Vagina (tissue), 2 donors: ENCODE data around the gene PRDM16. TPM values are rescaled to one million over a fixed set of nuclear protein-coding genes. Genes with fewer than 3 reads are reported as not detected.

Experiments
- DNase-seq, 2 donors: peaks; one replicate each; pipeline ENCODE4 v3.0.0-alpha.2; 2017; ENCODE audit errors: extremely low spot score in 2 of 2
- H3K27ac ChIP-seq: fragments of 200-600 bp; sonication (generic); one replicate; pipeline ENCODE4 v1.5.1; 2019
- H3K27me3 ChIP-seq: fragments of 200-600 bp; sonication (generic); one replicate; pipeline ENCODE4 v1.5.1; 2019
- H3K36me3 ChIP-seq, 2 donors: fragments of 200-600 bp; sonication (generic); one replicate each; pipeline ENCODE4 v1.5.1; 2017 to 2019
- H3K4me1 ChIP-seq: fragments of 200-600 bp; sonication (generic); one replicate; pipeline ENCODE4 v1.5.1; 2019
- H3K4me3 ChIP-seq, 2 donors: fragments of 200-600 bp; sonication (generic); 1 replicate in 1 of 2; 2 replicates in 1 of 2; pipeline ENCODE4 v1.5.1; 2016 to 2019
- H3K9me3 ChIP-seq: fragments of 200-600 bp; sonication (generic); one replicate; pipeline ENCODE4 v1.5.1; 2019
- CTCF ChIP-seq, 3 experiments: fragments of 450-650 bp in 2 of 3; fragments of 200-600 bp in 1 of 3; sonication (generic) in 1 of 3; IDR thresholded peaks; one replicate each; pipeline ENCODE4 v1.5.1; 2017 to 2019; ENCODE audit warnings: antibody characterized with exemption in 3 of 3, mild to moderate bottlenecking in 2 of 3, moderate library complexity in 2 of 3
- POLR2A ChIP-seq, 2 donors: fragments of 450-650 bp; IDR thresholded peaks; one replicate each; pipeline ENCODE4 v1.6.1; 2017; ENCODE audit warnings: antibody characterized with exemption in 2 of 2, mild to moderate bottlenecking in 2 of 2, moderate library complexity in 2 of 2
- POLR2AphosphoS5 ChIP-seq, 2 donors: sonication (generic); formaldehyde crosslinking; IDR thresholded peaks; one replicate each; pipeline ENCODE4 v1.9.0; 2017; ENCODE audit warnings: antibody characterized with exemption in 2 of 2, mild to moderate bottlenecking in 2 of 2, low read depth in 1 of 2; ENCODE audit not compliant: insufficient read depth in 1 of 2
- intact Hi-C: fragments of 100-400 bp; cut with DNase I; formaldehyde crosslinking; loops from one replicate; pipeline ENCODE4 v1.15.1; 2023
- total RNA-seq: library from RNA; depleted of rRNA; stranded (reverse); fragments of >200 nt; gene quantifications from one replicate; pipeline ENCODE4 v1.2.3, GENCODE V29; 2016

PRDM16 gene
- total RNA-seq, 1 donor from 2014 or later: 3.9 TPM

- Histone ChIP-seq H3K27me3 (no peaks in the 10 kb centered on the region), H3K4me3 (no peak overlapping the region), H3K36me3 (no peaks in the 10 kb centered on the region), H3K4me1 (no peaks in the 10 kb centered on the region), H3K27ac (peak overlapping the region; percentile 69), H3K9me3 (no peaks in the 10 kb centered on the region)
- TF ChIP-seq CTCF (IDR thresholded peaks at IDR 0.05) (no peak), POLR2A (IDR thresholded peaks at IDR 0.05) (no peak), POLR2AphosphoS5 (IDR thresholded peaks at IDR 0.05; ENCODE audit: insufficient read depth in 1 of 2, low read depth in 1 of 2) (no peak)
- DNase-seq: no peak
- intact Hi-C loops: no loop called here
Observed at GRCh38 chr1:3197781-3198316, 128.8 kb downstream of the PRDM16 start.

GRCh38 chr1:3198371-3199271, 129.6 kb downstream of the PRDM16 start:
- DNase-seq: no peak
- H3K9me3 ChIP-seq: no peaks in the 10 kb centered on the region
- no peak overlapping the region for H3K27ac ChIP-seq
- H3K4me1 ChIP-seq: no peaks in the 10 kb centered on the region
- no peaks in the 10 kb centered on the region for H3K27me3 ChIP-seq
- no peak overlapping the region for H3K4me3 ChIP-seq
- TF ChIP-seq POLR2A (IDR thresholded peaks at IDR 0.05) (no peak), POLR2AphosphoS5 (IDR thresholded peaks at IDR 0.05; ENCODE audit: insufficient read depth in 1 of 2, low read depth in 1 of 2) (no peak), CTCF (IDR thresholded peaks at IDR 0.05) (no peak)
- intact Hi-C loops: no loop called here
- no peaks in the 10 kb centered on the region for H3K36me3 ChIP-seq

- peak overlapping the region; percentile 33 for H3K27ac ChIP-seq
- TF ChIP-seq POLR2AphosphoS5 (IDR thresholded peaks at IDR 0.05; ENCODE audit: insufficient read depth in 1 of 2, low read depth in 1 of 2): no peak
- no peak for TF ChIP-seq POLR2A (IDR thresholded peaks at IDR 0.05)
- no peak for TF ChIP-seq CTCF (IDR thresholded peaks at IDR 0.05)
- H3K9me3 ChIP-seq: no peaks in the 10 kb centered on the region
- H3K27me3 ChIP-seq: no peaks in the 10 kb centered on the region
- no peak for DNase-seq
- no peaks in the 10 kb centered on the region for H3K4me1 ChIP-seq
- H3K4me3 ChIP-seq: no peak overlapping the region
- no peaks in the 10 kb centered on the region for H3K36me3 ChIP-seq
- intact Hi-C loops: no loop called here
Observed at GRCh38 chr1:3204725-3205124, 135.7 kb downstream of the PRDM16 start.

- no peaks in the 10 kb centered on the region for H3K36me3 ChIP-seq
- no peak for DNase-seq
- H3K27me3 ChIP-seq: no peaks in the 10 kb centered on the region
- H3K4me3 ChIP-seq: no peak overlapping the region
- H3K9me3 ChIP-seq: no peaks in the 10 kb centered on the region
- no peak for TF ChIP-seq CTCF (IDR thresholded peaks at IDR 0.05)
- no peak for TF ChIP-seq POLR2AphosphoS5 (IDR thresholded peaks at IDR 0.05; ENCODE audit: insufficient read depth in 1 of 2, low read depth in 1 of 2)
- TF ChIP-seq POLR2A (IDR thresholded peaks at IDR 0.05): no peak
- no peak overlapping the region for H3K27ac ChIP-seq
- H3K4me1 ChIP-seq: no peaks in the 10 kb centered on the region
- intact Hi-C loops: no loop called here
Observed at GRCh38 chr1:3205815-3206214, 136.8 kb downstream of the PRDM16 start.

- no peak overlapping the region for H3K4me3 ChIP-seq
- intact Hi-C loops: no loop called here
- H3K9me3 ChIP-seq: no peaks in the 10 kb centered on the region
- no peaks in the 10 kb centered on the region for H3K27me3 ChIP-seq
- no peak for DNase-seq
- H3K4me1 ChIP-seq: no peaks in the 10 kb centered on the region
- no peak overlapping the region for H3K27ac ChIP-seq
- H3K36me3 ChIP-seq: no peaks in the 10 kb centered on the region
- TF ChIP-seq CTCF (IDR thresholded peaks at IDR 0.05) (no peak), POLR2AphosphoS5 (IDR thresholded peaks at IDR 0.05; ENCODE audit: insufficient read depth in 1 of 2, low read depth in 1 of 2) (no peak), POLR2A (IDR thresholded peaks at IDR 0.05) (no peak)
Observed at GRCh38 chr1:3206696-3207095, 137.7 kb downstream of the PRDM16 start.
